HepG2 (cell line): Measurements from ENCODE around the gene SCAI. TPM values are rescaled to one million over a fixed set of nuclear protein-coding genes. Genes with fewer than 3 reads are reported as not detected.
A peak's percentile ranks its signal among the peaks of the same experiment; 100 is the strongest.

Experiments used
- ATAC-seq: fragments of 200-7000 bp; cut with Tn5 transposase; 3 replicates; pipeline ENCODE4 v1.9.1; 2020; ENCODE audit warnings: mild to moderate bottlenecking, moderate library complexity
- BruUV-seq: library from RNA; stranded (reverse); fragments of 400-500 nt; replicated peaks from 2 replicates; lab custom pipeline; 2021; lab: Mats Ljungman, UMichigan
- CTCF ChIA-PET: fragments of 300-600 bp; formaldehyde crosslinking; extraction: SDS; loops from one replicate; lab custom pipeline; 2021; ENCODE audit warnings: low total read pairs, inconsistent platforms, low intra/inter-chr PET ratio; lab: Yijun Ruan, JAX
- POLR2A ChIA-PET: fragments of 350-600 bp; sonication (Branson Sonifier 250); formaldehyde crosslinking; loops from one replicate; lab custom pipeline; 2020; ENCODE audit warnings: antibody characterized with exemption, inconsistent platforms; lab: Yijun Ruan, JAX
- DNase-seq: peaks from one replicate; pipeline ENCODE4 v3.0.0-alpha.2; 2015; ENCODE audit warnings: low spot score
- FAIRE-seq: peaks from 3 replicates; lab custom pipeline; 2011; peaks lifted over from hg19 to GRCh38; lab: Jason Lieb, UNC
- H2AFZ ChIP-seq: one replicate; pipeline ENCODE4 v1.6.1; 2011; ENCODE audit warnings: low read length, inconsistent platforms
- H3K27ac ChIP-seq: fragments of 300-600 bp; 3 replicates; pipeline ENCODE4 v1.8.0; 2011; ENCODE audit warnings: mixed run types, mild to moderate bottlenecking, mixed read lengths, low read length, inconsistent platforms; ENCODE audit not compliant: insufficient read depth; ENCODE audit errors: extremely low read length
- H3K27me3 ChIP-seq, 2 experiments: fragments of 200-600 bp in 1 of 2; 2 replicates in 1 of 2; 3 replicates in 1 of 2; pipeline versions ENCODE4 v1.6.0 to v1.8.0; 2011; ENCODE audit warnings: low read length in 2 of 2, mild to moderate bottlenecking in 2 of 2, moderate library complexity in 2 of 2, inconsistent platforms in 1 of 2; ENCODE audit not compliant: insufficient read depth in 2 of 2, control insufficient read depth in 1 of 2
- H3K36me3 ChIP-seq, 2 experiments: fragments of 200-600 bp in 1 of 2; replicated peaks in 1 of 2; 2 replicates in 1 of 2; 3 replicates in 1 of 2; pipeline versions ENCODE4 v1.5.1 to v1.8.0; 2011; ENCODE audit warnings: low read length in 2 of 2, inconsistent platforms in 1 of 2; ENCODE audit not compliant: insufficient read depth in 2 of 2, control insufficient read depth in 1 of 2
- H3K4me1 ChIP-seq: 2 replicates; pipeline ENCODE4 v1.5.1; 2012; ENCODE audit warnings: low read length, inconsistent platforms; ENCODE audit not compliant: insufficient read depth
- H3K4me2 ChIP-seq: 2 replicates; pipeline ENCODE4 v1.6.0; 2011; ENCODE audit warnings: low read depth, low read length, inconsistent platforms
- H3K4me3 ChIP-seq, 3 experiments: fragments of 200-600 bp in 1 of 3; sonication (generic), shearing (Covaris generic) in 1 of 3; replicated peaks in 1 of 3; 2 replicates each; pipeline ENCODE4 v1.5.1; 2011 to 2016; ENCODE audit warnings: low read length in 3 of 3, inconsistent platforms in 2 of 3, low read depth in 2 of 3, mild to moderate bottlenecking in 2 of 3, control low read depth in 1 of 3, mixed read lengths in 1 of 3; ENCODE audit not compliant: insufficient read depth in 1 of 3
- H3K79me2 ChIP-seq: one replicate; pipeline ENCODE4 v1.6.1; 2011; ENCODE audit warnings: low read length, inconsistent platforms; ENCODE audit not compliant: insufficient read depth
- H3K9ac ChIP-seq: 2 replicates; pipeline ENCODE4 v1.6.0; 2011; ENCODE audit warnings: mild to moderate bottlenecking, low read depth, low read length, inconsistent platforms; ENCODE audit not compliant: insufficient read depth
- H3K9me3 ChIP-seq: 2 replicates; pipeline ENCODE4 v1.5.1; 2012; ENCODE audit warnings: mild to moderate bottlenecking, low read length
- H4K20me1 ChIP-seq: 2 replicates; pipeline ENCODE4 v1.6.0; 2011; ENCODE audit warnings: inconsistent platforms, mild to moderate bottlenecking, low read length, moderate library complexity; ENCODE audit not compliant: insufficient read depth
- E2F1 ChIP-seq: sonication (generic); formaldehyde crosslinking; IDR thresholded peaks from 2 replicates; pipeline ENCODE4 v1.5.0; 2020; ENCODE audit warnings: missing genetic modification reagents
- GLI4 ChIP-seq: sonication (generic); formaldehyde crosslinking; IDR thresholded peaks from 2 replicates; pipeline ENCODE4 v1.5.1; 2020; ENCODE audit warnings: missing genetic modification reagents, mild to moderate bottlenecking, moderate library complexity, borderline replicate concordance
- HNF4A ChIP-seq: sonication (generic); formaldehyde crosslinking; IDR thresholded peaks from 2 replicates; pipeline ENCODE4 v1.4.0; 2020; ENCODE audit warnings: missing genetic modification reagents
- NCOR1 ChIP-seq: fragments of 200-600 bp; sonication (generic); IDR thresholded peaks from 2 replicates; pipeline ENCODE4 v1.7.0; 2017; ENCODE audit warnings: antibody characterized with exemption, low read length, borderline replicate concordance
- NFIC ChIP-seq: IDR thresholded peaks from 2 replicates; pipeline ENCODE4 v1.6.1; 2012; ENCODE audit warnings: mild to moderate bottlenecking, low read length, inconsistent platforms
- POLR2A ChIP-seq, 2 experiments: IDR thresholded peaks; 2 replicates each; pipeline ENCODE4 v1.6.1; 2011; ENCODE audit warnings: low read depth in 2 of 2, low read length in 2 of 2, mild to moderate bottlenecking in 1 of 2, moderate library complexity in 1 of 2; ENCODE audit not compliant: insufficient read depth in 1 of 2
- RXRA ChIP-seq: sonication (generic); formaldehyde crosslinking; IDR thresholded peaks from 2 replicates; pipeline ENCODE4 v1.5.1; 2020; ENCODE audit warnings: missing genetic modification reagents
- ZBTB33 ChIP-seq: sonication (generic); formaldehyde crosslinking; IDR thresholded peaks from 2 replicates; pipeline ENCODE4 v1.4.0; 2020; ENCODE audit warnings: missing genetic modification reagents
- ZFY ChIP-seq: sonication (generic); formaldehyde crosslinking; IDR thresholded peaks from 2 replicates; pipeline ENCODE4 v1.4.0; 2020; ENCODE audit warnings: missing genetic modification reagents
- ZNF674 ChIP-seq: sonication (generic); formaldehyde crosslinking; IDR thresholded peaks from 2 replicates; pipeline ENCODE4 v1.5.0; 2020; ENCODE audit warnings: low read depth, mild to moderate bottlenecking, missing genetic modification reagents
- ZNF703 ChIP-seq: sonication (generic); formaldehyde crosslinking; IDR thresholded peaks from 2 replicates; pipeline ENCODE4 v1.5.1; 2020; ENCODE audit warnings: missing genetic modification reagents, mild to moderate bottlenecking, moderate library complexity, borderline replicate concordance
- ZNF816 ChIP-seq: sonication (generic); formaldehyde crosslinking; IDR thresholded peaks from 2 replicates; pipeline ENCODE4 v1.8.0; 2022; ENCODE audit warnings: missing genetic modification reagents, mild to moderate bottlenecking, borderline replicate concordance
- ZSCAN21 ChIP-seq: sonication (generic); formaldehyde crosslinking; IDR thresholded peaks from 2 replicates; pipeline ENCODE4 v1.8.0; 2022; ENCODE audit warnings: mild to moderate bottlenecking, missing genetic modification reagents, moderate library complexity, borderline replicate concordance
- WGBS: methylation state at CpG from one replicate; pipeline ENCODE4 v1.1.6; 2017; ENCODE audit warnings: low lambda C conversion rate; 5-methylcytosine and 5-hydroxymethylcytosine counted together
- in situ Hi-C: cut with HindIII; loops from 2 replicates; pipeline ENCODE4 v1.10.0; 2017; ENCODE audit warnings: low pct_unique_long_range_greater_than_20kb; ENCODE audit not compliant: extremely low pct_ligation_motif_present
- intact Hi-C: fragments of 100-400 bp; cut with micrococcal nuclease; formaldehyde crosslinking; loops from one replicate; pipeline ENCODE4 v1.10.0; 2022; ENCODE audit not compliant: unreplicated experiment
- polyA plus RNA-seq, 8 experiments: library from polyadenylated mRNA; depleted of rRNA in 3 of 8; stranded (reverse) in 7 of 8; unstranded in 1 of 8; fragments of >200 nt; fragmentation: Illumina TruSeq in 4 of 8; extraction: Trizol in 4 of 8; gene quantifications; 2 replicates each; pipeline versions ENCODE4 v1.2.1 to v1.2.3, GENCODE V29; 2011 to 2016; ENCODE audit warnings: low read depth in 4 of 8, missing spikeins in 1 of 8, mixed read lengths in 1 of 8; ENCODE audit not compliant: insufficient read depth in 1 of 8
- total RNA-seq, 5 experiments: library from RNA; depleted of rRNA; stranded (reverse); fragments of >200 nt; fragmentation: Illumina TruSeq; extraction: Trizol; gene quantifications; 2 replicates each; pipeline ENCODE4 v1.2.3, GENCODE V29; 2016; ENCODE audit warnings: low read depth in 1 of 5
- TF ChIP-seq, protein P1 (sequence below): sonication (generic); formaldehyde crosslinking; IDR thresholded peaks from 2 replicates; pipeline ENCODE4 v1.5.1; 2020; ENCODE audit warnings: mild to moderate bottlenecking, missing genetic modification reagents, borderline replicate concordance

The SCAI gene
- total and polyA plus RNA-seq, 2 of the 13 experiments (the other 11 are each of a cell fraction or from before 2014, with no cell fraction given): 4.4 to 8.4 TPM

DNA sequence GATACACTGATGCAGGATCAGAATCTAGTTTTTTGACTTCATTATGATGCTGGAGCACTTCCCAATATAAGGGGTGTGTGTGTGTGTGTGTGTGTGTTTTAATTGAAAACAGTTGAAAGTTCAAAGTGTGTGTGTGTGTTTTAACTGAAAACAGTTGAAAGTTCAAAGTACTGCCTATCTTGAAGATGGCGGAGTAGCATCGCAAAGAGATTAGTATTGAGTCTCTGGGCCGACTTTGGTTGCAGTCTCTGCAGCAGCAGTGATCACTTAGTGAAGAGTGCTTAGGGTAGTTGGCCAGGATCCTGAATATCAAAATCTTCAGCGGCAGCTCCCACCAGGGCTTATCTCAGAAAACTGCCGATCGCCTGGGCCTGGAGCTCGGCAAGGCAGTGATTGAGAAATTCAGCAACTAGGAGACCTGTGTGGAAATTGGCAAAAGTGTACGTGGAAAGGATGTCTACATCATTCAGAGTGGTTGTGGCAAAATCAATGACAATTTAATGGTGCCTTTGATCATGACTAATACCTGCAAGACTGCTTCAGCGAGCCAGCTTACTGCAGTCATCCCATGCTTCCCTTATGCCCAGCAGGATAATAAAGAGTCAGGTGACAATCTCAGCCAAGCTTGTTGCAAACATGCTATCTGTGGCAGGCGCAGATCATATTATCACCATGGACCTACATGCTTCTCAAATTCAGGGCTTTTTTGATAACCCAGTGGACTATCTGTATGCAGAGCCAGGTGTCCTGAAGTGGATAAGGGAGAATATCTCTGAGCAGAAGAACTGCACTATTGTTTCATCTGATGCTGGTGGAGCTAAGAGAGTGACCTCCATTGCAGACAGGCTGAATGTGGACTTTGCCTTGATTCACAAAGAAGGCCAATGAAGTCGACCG, 7.3 kb upstream of the SCAI start:
- H3K27me3 ChIP-seq: no peaks in the 10 kb centered on the region
- FAIRE-seq (no peak), DNase-seq (no peak), ATAC-seq (no peak; the same call in 2 of the 3 replicates)
- H3K4me2 ChIP-seq: no peak overlapping the region
- ChIA-PET POLR2A (interaction anchor here (0.6 to 1.2 kb wide), 2 partner anchors 7 to 91 kb away, joined by 3 to 4 read pairs; partner anchors contain the start of genes HSPA5 and SCAI), CTCF (no interaction called here)
- H2AFZ ChIP-seq: no peak overlapping the region
- 89% methylated on average over 12 of the region's 12 CpGs for WGBS
- intact Hi-C loops (no loop called here), in situ Hi-C loops (no loop called here)
- no peak overlapping the region for H3K4me3 ChIP-seq
- no TSS peak for BruUV-seq
- no peak overlapping the region for H3K9ac ChIP-seq
- no peaks in the 10 kb centered on the region for H3K79me2 ChIP-seq
- H3K9me3 ChIP-seq: no peaks in the 10 kb centered on the region
- peaks cover 15% of the 10 kb centered on the region for H3K4me1 ChIP-seq
- peaks cover 7 to 53% of the 10 kb centered on the region in 2 experiments; a peak in 4 of 5 replicates for H3K36me3 ChIP-seq
- H3K27ac ChIP-seq: no peak overlapping the region
- no peaks in the 10 kb centered on the region for H4K20me1 ChIP-seq
- TF ChIP-seq ZNF703 (CRISPR knock-in tag): no peak
- TF ChIP-seq E2F1 (CRISPR knock-in tag): no peak
- TF ChIP-seq, protein P1, sequence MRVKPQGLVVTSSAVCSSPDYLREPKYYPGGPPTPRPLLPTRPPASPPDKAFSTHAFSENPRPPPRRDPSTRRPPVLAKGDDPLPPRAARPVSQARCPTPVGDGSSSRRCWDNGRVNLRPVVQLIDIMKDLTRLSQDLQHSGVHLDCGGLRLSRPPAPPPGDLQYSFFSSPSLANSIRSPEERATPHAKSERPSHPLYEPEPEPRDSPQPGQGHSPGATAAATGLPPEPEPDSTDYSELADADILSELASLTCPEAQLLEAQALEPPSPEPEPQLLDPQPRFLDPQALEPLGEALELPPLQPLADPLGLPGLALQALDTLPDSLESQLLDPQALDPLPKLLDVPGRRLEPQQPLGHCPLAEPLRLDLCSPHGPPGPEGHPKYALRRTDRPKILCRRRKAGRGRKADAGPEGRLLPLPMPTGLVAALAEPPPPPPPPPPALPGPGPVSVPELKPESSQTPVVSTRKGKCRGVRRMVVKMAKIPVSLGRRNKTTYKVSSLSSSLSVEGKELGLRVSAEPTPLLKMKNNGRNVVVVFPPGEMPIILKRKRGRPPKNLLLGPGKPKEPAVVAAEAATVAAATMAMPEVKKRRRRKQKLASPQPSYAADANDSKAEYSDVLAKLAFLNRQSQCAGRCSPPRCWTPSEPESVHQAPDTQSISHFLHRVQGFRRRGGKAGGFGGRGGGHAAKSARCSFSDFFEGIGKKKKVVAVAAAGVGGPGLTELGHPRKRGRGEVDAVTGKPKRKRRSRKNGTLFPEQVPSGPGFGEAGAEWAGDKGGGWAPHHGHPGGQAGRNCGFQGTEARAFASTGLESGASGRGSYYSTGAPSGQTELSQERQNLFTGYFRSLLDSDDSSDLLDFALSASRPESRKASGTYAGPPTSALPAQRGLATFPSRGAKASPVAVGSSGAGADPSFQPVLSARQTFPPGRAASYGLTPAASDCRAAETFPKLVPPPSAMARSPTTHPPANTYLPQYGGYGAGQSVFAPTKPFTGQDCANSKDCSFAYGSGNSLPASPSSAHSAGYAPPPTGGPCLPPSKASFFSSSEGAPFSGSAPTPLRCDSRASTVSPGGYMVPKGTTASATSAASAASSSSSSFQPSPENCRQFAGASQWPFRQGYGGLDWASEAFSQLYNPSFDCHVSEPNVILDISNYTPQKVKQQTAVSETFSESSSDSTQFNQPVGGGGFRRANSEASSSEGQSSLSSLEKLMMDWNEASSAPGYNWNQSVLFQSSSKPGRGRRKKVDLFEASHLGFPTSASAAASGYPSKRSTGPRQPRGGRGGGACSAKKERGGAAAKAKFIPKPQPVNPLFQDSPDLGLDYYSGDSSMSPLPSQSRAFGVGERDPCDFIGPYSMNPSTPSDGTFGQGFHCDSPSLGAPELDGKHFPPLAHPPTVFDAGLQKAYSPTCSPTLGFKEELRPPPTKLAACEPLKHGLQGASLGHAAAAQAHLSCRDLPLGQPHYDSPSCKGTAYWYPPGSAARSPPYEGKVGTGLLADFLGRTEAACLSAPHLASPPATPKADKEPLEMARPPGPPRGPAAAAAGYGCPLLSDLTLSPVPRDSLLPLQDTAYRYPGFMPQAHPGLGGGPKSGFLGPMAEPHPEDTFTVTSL (CRISPR knock-in tag): 0 out of 2 replicates have a peak, but pooled peaks have one; percentile 17
- TF ChIP-seq HNF4A (CRISPR knock-in tag): peak; percentile 57
- TF ChIP-seq NFIC: no peak
- TF ChIP-seq GLI4 (CRISPR knock-in tag): no peak
- peak; percentile 24; the same call in 1 of the 2 replicates for TF ChIP-seq NCOR1
- no peak for TF ChIP-seq ZFY (CRISPR knock-in tag)
- TF ChIP-seq ZBTB33 (CRISPR knock-in tag): peak; percentile 73; the same call in 1 of the 2 replicates
- no peak for TF ChIP-seq ZNF816
- no peak for TF ChIP-seq RXRA (CRISPR knock-in tag)
- TF ChIP-seq ZSCAN21 (CRISPR knock-in tag): no peak
- no peak for TF ChIP-seq ZNF674 (CRISPR knock-in tag)
- no peak for TF ChIP-seq POLR2A (IDR thresholded peaks at IDR 0.05; ENCODE audit: insufficient read depth in 1 of 2, low read depth in 2 of 2, low read length in 2 of 2)
